H1 (cell line): ENCODE data around the gene ONECUT3. TPM values are rescaled to one million over a fixed set of nuclear protein-coding genes. Genes with fewer than 3 reads are reported as not detected.
A peak's percentile ranks its signal among the peaks of the same experiment; 100 is the strongest.

Experiments
- CTCF ChIP-seq, 3 experiments: IDR thresholded peaks; 1 replicate in 2 of 3; 2 replicates in 1 of 3; pipeline versions ENCODE4 v1.5.1 to v1.6.1; 2011; ENCODE audit warnings: low read length in 3 of 3, mild to moderate bottlenecking in 3 of 3, inconsistent platforms in 2 of 3, low read depth in 1 of 3, moderate library complexity in 1 of 3; ENCODE audit not compliant: insufficient read depth in 1 of 3; ENCODE audit errors: control extremely low read depth in 1 of 3
- JUN ChIP-seq: IDR thresholded peaks from 2 replicates; pipeline ENCODE4 v1.6.1; 2011; ENCODE audit warnings: low read depth, mild to moderate bottlenecking, improper control_type of control experiment, low read length
- NRF1 ChIP-seq: IDR thresholded peaks from 2 replicates; pipeline ENCODE4 v1.6.1; 2011; ENCODE audit warnings: mild to moderate bottlenecking, low read depth, low read length, improper control_type of control experiment
- polyA plus RNA-seq, 7 experiments: library from polyadenylated mRNA; depleted of rRNA in 3 of 7; stranded (reverse) in 5 of 7; unstranded in 2 of 7; fragments of >200 nt in 5 of 7; fragments of 200-250 nt in 2 of 7; gene quantifications; 1 replicate in 5 of 7; 2 replicates in 1 of 7; 4 replicates in 1 of 7; pipeline versions ENCODE4 v1.2.1 to v1.2.3, GENCODE V29; 2011 to 2013; ENCODE audit warnings: missing spikeins in 2 of 7, mixed read lengths in 2 of 7
- total RNA-seq: library from RNA; stranded (reverse); fragmentation: NEBNext Ultra II Directional; extraction: Animal tissue kit (Norgen Biotek cat#: 25700); gene quantifications from 2 replicates; pipeline ENCODE4 v1.2.1, GENCODE V29; 2021
- TF ChIP-seq, protein P1 (sequence below): IDR thresholded peaks from 2 replicates; pipeline ENCODE4 v1.6.1; 2012; ENCODE audit warnings: low read length, inconsistent platforms

The ONECUT3 gene
- total and polyA plus RNA-seq, 2 of the 8 experiments (the other 6 are each of a cell fraction or from before 2014, with no cell fraction given), result not detected

- TF ChIP-seq CTCF (IDR thresholded peaks at IDR 0.05; ENCODE audit: control extremely low read depth in 1 of 3, insufficient read depth in 1 of 3, low read depth in 1 of 3, low read length in 3 of 3) (peak; percentile 24 to 34 (median 26)), NRF1 (no peak), JUN (no peak)
- TF ChIP-seq, protein P1, sequence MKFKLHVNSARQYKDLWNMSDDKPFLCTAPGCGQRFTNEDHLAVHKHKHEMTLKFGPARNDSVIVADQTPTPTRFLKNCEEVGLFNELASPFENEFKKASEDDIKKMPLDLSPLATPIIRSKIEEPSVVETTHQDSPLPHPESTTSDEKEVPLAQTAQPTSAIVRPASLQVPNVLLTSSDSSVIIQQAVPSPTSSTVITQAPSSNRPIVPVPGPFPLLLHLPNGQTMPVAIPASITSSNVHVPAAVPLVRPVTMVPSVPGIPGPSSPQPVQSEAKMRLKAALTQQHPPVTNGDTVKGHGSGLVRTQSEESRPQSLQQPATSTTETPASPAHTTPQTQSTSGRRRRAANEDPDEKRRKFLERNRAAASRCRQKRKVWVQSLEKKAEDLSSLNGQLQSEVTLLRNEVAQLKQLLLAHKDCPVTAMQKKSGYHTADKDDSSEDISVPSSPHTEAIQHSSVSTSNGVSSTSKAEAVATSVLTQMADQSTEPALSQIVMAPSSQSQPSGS, result no peak
These were observed 38.6 kb downstream of the ONECUT3 start (continued) for GRCh38 chr19:1791879-1792278.
